NCI-H2029 (cell line): ENCODE measurements around the gene ARID1A.
A peak's percentile ranks its signal among the peaks of the same experiment; 100 is the strongest.
"Not testable (repeated sequence)": the region's sequence is repeated elsewhere in the genome, so short reads cannot be mapped to it uniquely, and the experiment has no call there.

Experiments
- DNase-seq: peaks from one replicate; lab custom pipeline; 2025; lab: John Stamatoyannopoulos, UW

ARID1A gene

DNA sequence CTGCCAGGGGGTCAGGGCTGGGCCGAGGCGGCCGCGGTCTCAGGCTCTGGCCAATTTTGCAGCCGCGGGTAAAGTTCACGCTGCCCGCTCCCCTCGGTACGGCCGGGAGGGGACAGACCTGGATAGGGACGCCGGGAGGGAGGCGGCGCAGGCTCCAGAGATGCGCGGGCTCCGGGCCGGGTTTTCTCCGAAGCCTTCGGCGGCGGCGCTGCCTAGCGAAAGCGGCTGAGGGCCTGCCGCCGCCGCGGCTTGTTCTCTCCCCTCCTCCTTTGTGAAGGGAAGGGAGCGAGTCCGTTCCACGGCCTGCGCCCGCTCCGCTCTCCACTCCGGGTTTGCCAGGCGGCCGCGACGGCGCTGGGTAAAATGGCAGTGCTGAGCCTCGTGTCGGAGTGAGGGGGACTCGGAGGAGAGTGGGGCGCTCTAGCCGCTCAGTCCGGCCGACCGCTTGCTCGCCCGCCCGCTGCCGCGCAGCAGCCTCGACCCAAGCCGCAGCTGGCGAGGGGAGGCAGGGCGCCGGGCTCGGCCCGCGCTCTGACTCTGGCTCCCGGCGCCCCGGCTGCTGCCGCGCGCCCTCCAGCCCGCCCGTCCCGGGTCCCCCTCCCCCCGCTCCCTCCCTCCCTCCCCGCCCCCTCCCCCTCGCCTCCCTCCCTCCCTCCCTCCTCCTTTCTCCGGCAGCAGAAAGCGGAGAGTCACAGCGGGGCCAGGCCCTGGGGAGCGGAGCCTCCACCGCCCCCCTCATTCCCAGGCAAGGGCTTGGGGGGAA, at the start of gene ARID1A:
ARID1A (plus strand) TSS at position 660 of the 763 bp plus-strand sequence. CDS start 389 bp downstream, outside the sequence.
- peak; percentile 91 for DNase-seq

DNA sequence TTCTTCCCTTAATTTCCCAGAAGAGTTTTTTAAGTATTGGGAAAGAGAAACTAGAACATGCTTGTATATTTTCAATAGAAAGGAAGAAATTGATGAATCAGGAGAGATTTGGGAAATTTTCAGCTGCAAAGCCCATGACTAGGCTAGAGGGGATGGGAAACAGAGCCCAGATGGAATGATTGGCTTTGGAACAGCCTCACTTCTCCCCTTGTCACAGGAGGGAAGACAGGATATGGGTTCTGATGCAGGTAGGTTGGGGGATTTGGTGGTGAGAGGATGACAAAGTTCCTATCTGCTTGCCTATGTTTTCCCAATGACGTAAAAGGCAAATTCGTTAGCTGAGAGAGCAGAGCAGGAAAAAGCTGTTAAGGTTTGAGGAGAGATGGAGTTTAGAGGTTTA, 31.0 kb upstream of the ARID1A start:
- no peak for DNase-seq

DNA sequence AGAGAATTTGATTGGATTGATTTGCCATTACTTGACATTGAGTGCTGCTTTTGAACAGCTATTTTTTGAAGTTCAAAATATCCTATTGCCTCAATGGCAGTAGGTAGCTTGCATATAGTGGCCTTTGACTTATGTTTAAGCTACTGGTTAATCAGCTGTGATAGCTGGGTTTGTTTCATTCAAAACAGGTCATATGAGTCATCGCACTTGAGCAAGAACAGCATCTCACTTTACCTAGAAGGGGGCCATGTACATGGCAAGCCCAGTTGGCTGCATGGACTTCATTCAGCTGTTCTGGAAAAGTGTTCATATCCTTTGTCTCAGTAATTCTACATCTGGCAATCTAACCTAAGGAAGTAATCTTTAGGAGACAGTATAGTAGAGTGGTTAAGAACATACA, 29.0 kb upstream of the ARID1A start:
- DNase-seq = no peak

DNA sequence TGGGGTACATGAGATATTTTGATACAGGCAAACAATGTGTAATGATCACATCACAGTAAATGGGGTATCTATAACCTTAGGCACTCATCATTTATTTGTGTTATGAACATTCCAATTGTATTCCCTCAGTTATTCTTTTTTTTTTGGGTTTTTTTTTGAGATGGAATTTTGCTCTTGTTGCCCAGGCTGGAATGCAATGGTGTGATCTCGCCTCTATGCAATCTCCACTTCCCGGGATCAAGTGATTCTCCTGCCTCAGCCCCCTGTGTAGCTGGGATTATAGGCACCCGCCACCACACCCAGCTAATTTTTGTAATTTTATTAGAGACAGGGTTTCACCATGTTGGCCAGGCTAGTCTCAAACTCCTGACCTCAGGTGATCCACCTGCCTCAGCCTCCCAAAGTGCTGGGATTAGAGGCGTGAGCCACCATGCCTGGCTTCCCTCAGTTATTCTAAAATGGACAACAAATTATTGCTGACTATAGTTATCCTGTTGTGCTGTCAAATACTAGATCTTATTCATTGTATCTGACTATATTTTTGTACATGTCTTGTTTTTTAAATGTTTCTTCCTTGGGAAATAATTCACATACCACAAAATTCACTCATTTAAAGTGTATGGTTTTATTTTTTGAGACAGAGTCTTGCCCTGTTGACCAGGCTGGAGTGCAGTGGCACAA, 27.6 kb upstream of the ARID1A start:
- not testable (repeated sequence) for DNase-seq

DNA sequence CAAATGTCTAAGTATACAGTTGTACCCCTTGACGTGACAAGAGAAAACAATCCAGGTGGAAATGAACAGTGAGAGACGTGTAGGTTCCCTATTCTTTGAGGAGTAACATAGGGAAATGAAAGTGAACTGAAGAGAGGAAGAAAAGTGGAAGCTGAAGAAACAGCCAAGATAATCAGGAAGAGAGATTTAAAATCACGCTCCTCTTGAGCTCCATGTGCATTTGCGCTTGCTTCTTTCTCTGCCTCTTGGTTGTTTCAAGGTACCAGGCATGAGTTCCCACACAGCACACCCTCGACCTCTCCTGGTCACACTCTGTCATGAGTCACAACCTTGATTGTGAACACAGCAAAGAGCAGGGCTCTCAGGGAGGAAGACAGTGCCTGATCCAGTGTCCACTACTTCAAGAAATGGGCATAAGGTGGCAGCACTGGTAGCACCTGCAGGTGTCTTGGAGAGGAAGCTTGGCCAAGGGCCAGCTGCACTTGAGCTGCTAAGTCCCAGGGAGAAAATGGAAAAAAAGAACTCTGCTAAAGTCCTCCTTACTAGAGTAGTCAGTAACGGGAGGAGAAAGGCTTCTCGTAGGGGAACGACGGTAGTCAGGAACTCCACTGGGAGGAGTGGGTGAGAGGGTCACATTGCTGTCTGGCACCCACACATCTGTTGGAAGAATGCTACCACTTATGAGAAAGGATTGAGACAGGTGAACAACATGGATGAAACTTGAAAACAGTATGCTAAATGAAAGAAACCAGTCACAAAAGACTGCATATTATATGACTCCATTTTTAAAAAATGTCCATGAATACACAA, 18.3 kb upstream of the ARID1A start:
- DNase-seq = peak; percentile 75

DNA sequence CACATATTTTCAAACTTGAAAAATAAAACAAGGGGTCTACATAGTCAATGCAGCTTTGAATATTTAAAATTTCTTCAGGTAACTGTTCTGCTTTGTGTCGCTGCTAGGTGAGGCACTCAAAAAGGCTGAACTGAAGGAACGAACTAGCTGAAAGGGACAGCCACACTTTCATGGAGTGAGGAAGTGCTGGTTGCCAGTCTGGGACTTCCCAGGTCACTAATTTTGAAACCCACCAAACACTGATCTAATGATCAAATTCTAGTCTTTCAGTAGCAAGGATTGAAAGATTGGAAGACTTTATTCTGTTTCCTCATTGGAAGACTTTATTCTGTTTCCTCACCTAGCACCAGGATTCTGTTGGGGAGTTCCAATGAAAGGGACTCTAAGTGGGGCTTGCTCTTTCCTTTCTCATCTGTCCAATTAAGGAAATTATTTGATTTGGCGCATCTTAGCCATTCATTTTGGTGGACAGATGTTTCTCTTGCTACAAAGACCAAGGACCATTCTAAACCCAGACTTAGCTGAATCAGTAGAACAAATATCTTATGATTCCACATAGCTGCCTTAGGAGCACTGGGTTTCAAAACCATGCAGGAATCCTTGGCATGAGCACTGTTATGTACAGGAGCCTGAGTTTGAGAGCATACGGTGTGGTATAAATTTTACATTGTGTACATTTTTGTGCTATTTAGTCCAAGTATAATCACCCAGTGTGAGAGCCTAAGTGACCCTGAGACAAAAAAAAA, 10.9 kb upstream of the ARID1A start:
- no peak for DNase-seq

DNA sequence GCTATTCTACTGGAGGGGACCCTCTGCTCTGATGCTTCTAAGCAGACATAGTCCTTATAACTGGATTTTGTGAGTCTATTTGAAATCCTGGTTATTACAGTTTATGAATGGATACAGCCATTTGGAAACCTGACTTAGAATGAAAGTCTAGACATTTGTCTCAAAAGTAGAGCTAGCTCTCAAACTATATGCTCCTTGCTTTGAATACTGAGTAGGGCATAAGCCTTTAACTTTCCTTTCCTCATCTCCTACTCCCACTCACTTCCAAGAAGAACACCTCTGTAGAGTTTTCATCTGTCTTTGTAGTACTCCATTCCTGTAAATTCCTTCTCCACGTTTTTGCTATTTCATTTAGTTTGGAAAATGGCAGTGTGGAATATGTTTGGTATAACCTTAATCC, 9.0 kb upstream of the ARID1A start:
- DNase-seq = no peak

DNA sequence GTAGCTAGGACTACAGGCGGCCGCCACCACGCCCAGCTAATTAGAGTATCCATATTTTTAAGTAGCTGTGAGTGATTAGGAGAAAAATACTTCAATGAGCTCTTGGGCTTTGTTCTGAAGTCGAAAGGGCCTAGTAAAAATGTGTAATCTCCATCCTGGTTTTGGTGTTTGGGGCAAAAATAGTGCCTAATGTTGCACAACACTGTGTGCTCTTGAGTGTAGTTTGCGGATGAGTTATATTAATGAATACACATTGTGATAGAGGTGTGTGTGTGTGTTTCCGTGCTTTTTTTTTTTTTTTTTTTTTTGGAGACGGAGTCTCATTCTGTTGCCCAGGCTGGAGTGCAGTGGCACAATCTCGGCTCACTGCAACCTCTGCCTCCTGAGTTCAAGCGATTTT, 6.3 kb upstream of the ARID1A start:
- no peak for DNase-seq

DNA sequence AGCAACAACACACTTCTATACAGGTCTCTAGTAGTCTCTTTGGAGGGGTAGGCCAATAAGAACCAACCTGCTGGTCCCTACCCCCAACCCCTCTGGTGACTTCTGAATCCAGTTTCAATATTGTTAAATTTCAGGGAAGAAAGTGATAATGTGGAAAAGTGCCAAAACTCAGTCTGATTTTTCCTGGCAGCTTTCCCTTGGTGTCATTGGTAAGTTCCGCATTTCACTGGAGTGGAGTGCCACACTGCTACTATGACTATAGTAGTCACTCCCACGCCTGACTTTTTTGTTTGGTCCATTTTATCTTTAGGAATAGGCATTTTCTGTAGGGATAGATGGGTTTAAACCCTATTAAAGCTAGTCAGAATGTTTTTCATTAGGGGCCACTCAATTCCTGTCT, 5.7 kb upstream of the ARID1A start:
- DNase-seq = no peak

DNA sequence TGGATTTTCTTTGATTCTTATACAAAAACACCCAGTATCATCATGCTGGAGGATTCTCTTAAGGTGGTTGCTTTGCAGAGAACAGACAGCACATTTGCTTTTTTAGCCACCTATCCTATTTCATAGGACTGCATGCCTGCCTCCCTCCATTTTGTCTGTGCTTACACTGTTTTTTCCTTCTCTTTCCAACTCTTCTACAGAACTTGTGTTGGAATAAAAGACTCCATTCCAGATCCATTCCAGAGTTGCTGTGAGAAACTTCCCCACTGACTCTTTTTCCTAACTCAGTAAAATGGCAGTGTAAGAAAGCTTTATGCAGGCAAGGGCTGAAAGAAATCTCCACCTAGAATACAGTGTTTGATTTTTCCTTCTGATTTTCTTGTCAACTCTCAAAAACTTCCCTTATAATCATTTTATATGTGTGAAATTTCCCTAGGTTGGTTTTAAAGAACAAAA, 5.2 kb upstream of the ARID1A start:
- DNase-seq = no peak

DNA sequence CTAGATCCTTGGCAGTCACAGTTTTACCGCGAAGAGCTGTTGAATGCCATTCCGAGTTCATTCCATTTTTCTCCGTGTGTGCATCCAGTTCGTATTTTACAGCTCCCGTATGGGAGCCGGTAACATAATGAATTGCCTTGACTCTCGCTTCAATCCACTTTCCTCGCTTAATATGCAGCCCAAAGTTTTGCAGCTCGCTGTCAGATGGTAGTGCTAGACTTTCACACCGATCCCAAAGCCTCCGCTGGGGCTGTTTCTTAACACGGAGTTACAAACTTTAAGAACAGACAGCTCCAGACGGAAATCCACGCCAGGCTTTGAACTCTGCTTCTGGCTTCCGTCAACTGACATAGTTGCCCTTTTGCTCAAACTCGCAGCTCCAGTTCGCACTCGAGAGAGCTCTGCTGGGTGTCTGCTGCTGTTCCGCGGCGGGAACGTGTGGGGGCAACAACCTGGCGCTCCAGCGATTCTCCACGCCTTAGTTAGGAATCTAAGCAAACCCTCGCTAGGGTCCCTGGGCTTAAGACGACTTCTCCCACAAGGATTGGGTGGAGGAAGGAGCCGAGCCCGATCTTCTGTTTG, 3.5 kb upstream of the ARID1A start:
- DNase-seq = peak; percentile 82

DNA sequence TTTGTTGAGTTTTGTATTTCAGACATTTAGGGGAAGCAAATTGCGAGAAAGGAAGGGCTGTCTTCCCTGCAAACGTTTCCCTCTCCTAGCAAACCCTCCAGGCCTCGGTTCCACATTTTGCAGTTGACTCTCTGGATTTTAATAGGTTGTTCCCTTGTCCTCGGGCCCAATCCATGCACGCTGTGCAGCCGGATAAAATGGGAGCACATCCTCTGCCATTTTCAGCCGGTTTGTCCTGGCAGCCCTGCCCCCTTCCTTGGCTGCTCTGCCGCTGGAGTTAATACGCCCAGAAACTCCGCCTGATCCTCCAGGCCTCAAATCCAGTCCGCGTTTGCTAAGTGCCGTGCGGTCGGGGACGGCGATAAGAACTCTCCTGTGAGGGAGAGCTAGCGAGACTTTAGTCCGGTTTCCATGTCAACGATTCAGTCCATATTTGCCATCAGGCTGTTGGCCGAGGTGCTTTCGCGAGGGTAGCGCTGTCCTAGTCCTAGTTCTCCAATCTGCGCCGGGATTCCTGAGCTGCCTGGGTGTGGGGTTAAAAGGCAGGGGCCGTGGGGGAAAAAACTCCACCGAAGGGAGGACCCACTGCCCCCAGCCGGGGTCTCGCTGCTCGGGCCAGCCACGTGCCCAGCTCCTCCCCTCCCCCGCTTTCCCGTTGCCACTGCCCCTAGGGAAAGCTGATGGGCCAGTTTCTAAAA, 2.9 kb upstream of the ARID1A start:
- DNase-seq = peak; percentile 96

DNA sequence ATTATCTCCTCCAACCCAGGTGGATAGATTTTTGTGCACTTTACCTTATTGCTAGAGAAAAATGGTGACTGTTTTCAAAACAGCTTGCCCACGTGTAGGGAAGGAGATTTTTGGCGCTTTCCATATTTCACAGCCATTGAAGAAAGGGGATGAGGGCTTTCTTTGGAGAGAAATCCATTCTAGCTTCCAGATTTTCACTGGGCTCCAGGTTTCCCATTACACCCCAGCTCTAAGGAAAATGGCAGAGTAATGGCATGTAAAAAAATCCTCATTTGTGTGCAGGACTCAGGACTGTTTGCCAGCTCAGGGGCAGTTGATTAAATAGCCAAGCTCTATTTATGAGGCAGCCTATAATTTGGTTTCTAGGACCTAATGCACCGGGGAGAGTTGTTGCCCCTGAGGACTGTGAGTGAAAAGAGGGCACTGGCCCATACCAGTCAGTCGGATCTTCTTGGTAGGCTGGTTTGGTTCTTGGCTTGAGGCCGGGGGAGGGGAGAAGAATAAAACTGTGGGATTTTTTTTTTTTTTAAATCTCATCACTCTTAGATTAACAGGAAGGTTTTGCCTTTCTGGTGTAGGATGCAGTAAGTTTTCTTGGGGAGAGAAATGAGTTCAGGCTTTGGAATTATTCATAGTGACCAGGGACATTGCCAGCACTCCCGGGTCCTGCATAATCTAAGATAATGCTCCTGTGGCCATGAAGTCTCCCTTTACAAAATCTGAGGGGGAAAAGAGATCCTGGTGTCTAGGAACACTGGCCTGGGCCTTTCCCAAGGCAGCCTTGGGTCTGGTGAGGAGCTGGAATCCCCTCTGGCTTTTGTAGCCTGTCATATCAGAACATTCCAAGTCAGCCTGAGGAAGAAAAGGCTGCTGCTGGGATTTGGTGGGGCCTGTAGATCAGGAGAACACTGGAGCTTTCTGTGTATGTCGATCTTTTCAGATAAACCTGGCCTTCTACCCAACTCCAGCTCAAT, 1.9 kb upstream of the ARID1A start:
- DNase-seq = no peak

DNA sequence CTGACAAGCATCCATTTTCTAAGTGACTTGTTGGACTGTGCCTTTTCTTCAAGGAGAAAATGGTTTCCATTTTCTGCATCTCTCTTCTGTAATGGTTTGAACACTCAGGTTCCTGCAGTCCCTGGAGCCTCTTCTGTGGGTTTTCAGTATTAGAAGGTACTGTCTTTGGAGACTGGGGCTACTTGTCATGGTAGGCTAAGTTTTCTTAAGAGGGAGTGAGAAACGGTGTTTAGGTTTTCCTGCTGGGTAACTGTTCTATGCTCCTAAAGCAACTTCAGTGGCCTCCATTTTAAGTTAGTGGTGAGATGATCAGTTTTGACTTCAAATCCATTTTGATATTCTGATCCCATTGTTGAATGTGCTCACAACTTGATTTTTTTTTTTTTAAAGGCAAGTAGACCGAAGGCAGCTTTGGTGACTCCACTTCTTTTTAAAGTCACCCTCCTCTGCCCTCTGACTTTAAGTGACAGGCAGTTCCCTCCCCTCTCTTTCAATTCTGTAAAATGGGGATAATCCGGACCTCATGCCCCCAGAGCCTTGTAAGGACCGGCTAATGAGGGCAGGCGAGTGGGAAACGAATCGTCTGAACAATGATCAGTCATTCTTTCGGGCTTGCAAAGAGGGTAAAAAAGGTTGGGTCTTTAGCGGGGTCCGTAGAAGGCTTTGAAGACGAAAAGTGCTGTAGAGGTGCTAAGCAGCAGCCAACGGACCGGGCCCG, 1.0 kb upstream of the ARID1A start:
- no peak for DNase-seq

DNA sequence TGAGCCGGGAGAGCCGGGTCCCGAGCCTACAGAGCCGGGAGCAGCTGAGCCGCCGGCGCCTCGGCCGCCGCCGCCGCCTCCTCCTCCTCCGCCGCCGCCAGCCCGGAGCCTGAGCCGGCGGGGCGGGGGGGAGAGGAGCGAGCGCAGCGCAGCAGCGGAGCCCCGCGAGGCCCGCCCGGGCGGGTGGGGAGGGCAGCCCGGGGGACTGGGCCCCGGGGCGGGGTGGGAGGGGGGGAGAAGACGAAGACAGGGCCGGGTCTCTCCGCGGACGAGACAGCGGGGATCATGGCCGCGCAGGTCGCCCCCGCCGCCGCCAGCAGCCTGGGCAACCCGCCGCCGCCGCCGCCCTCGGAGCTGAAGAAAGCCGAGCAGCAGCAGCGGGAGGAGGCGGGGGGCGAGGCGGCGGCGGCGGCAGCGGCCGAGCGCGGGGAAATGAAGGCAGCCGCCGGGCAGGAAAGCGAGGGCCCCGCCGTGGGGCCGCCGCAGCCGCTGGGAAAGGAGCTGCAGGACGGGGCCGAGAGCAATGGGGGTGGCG, 371 bp downstream of the ARID1A start:
- DNase-seq = peak; percentile 34

DNA sequence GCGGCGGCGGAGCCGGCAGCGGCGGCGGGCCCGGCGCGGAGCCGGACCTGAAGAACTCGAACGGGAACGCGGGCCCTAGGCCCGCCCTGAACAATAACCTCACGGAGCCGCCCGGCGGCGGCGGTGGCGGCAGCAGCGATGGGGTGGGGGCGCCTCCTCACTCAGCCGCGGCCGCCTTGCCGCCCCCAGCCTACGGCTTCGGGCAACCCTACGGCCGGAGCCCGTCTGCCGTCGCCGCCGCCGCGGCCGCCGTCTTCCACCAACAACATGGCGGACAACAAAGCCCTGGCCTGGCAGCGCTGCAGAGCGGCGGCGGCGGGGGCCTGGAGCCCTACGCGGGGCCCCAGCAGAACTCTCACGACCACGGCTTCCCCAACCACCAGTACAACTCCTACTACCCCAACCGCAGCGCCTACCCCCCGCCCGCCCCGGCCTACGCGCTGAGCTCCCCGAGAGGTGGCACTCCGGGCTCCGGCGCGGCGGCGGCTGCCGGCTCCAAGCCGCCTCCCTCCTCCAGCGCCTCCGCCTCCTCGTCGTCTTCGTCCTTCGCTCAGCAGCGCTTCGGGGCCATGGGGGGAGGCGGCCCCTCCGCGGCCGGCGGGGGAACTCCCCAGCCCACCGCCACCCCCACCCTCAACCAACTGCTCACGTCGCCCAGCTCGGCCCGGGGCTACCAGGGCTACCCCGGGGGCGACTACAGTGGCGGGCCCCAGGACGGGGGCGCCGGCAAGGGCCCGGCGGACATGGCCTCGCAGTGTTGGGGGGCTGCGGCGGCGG, 1.0 kb downstream of the ARID1A start:
- DNase-seq = no peak

DNA sequence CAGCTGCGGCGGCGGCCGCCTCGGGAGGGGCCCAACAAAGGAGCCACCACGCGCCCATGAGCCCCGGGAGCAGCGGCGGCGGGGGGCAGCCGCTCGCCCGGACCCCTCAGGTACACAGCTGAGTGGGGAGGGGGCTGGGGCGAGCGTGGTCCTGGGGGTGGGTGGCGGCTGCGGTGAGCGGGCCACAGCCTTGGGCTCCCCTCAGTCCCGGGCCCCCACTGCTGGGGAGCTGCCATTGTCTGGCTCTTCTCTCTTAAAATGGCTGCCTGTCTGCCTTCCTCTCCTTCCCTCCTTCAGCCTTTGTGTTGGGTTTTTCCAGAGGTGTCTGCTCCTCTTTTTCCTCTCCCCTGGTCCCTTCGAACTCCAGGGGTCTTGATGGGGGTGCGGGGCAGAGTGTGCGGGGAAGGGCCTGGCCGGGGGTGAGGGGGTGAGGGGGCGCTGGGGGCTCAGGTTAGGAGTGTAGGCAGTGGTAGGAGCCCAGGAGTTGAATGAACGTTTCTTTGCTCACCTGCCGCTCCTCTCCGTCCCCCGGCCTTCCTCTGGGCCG, 1.7 kb downstream of the ARID1A start:
- DNase-seq = no peak
